WTC11 (cell line): ENCODE measurements around the gene CSTPP1. TPM values are rescaled to one million over a fixed set of nuclear protein-coding genes. Genes with fewer than 3 reads are reported as not detected.

Source experiments
- ATAC-seq: fragments of 200-7000 bp; cut with Tn5 transposase; 2 replicates; pipeline ENCODE4 v1.10.0; 2021; ENCODE audit warnings: mild to moderate bottlenecking, moderate library complexity
- CTCF ChIA-PET: fragments of 300-600 bp; sonication (Branson Sonifier 250); formaldehyde crosslinking; loops from one replicate; lab custom pipeline; 2021; ENCODE audit warnings: antibody characterized with exemption; lab: Charles Lee
- POLR2A ChIA-PET: fragments of 350-600 bp; sonication (Branson Sonifier 250); formaldehyde crosslinking; loops from one replicate; lab custom pipeline; 2021; ENCODE audit warnings: antibody characterized with exemption; lab: Charles Lee
- DNase-seq: peaks from one replicate; pipeline ENCODE4 v3.0.0; 2021; ENCODE audit warnings: low spot score
- H3K27ac Mint-ChIP-seq: 2 replicates; pipeline ENCODE4 v1.8.0; 2021; ENCODE audit warnings: mixed read lengths
- H3K27me3 Mint-ChIP-seq: 2 replicates; pipeline ENCODE4 v1.8.0; 2021; ENCODE audit warnings: low read depth, mild to moderate bottlenecking, moderate library complexity, mixed read lengths
- H3K36me3 Mint-ChIP-seq: 2 replicates; pipeline ENCODE4 v1.8.0; 2021; ENCODE audit warnings: mixed read lengths
- H3K4me1 Mint-ChIP-seq: 2 replicates; pipeline ENCODE4 v1.8.0; 2022; ENCODE audit warnings: mixed read lengths
- H3K4me3 Mint-ChIP-seq: 2 replicates; pipeline ENCODE4 v1.8.0; 2021; ENCODE audit warnings: mild to moderate bottlenecking, moderate library complexity, mixed read lengths
- H3K9me3 Mint-ChIP-seq: 2 replicates; pipeline ENCODE4 v1.8.0; 2021; ENCODE audit warnings: mixed read lengths
- AFF4 ChIP-seq: sonication (generic); formaldehyde crosslinking; IDR thresholded peaks from 2 replicates; pipeline ENCODE4 v1.8.1; 2023; ENCODE audit warnings: mild to moderate bottlenecking, missing genetic modification reagents, borderline replicate concordance
- ATF1 ChIP-seq: sonication (generic); formaldehyde crosslinking; IDR thresholded peaks from 2 replicates; pipeline ENCODE4 v1.8.1; 2023; ENCODE audit warnings: mild to moderate bottlenecking, moderate library complexity, missing genetic modification reagents
- E2F5 ChIP-seq: sonication (generic); formaldehyde crosslinking; IDR thresholded peaks from 2 replicates; pipeline ENCODE4 v1.8.1; 2022; ENCODE audit warnings: mild to moderate bottlenecking, moderate library complexity, missing genetic modification reagents
- GTF2I ChIP-seq: fragments of 250-450 bp; sonication (Bioruptor Pico); conservative IDR thresholded peaks from 2 replicates; pipeline ENCODE4 v1.4.0; 2021; ENCODE audit warnings: mild to moderate bottlenecking
- HMGA2 ChIP-seq: fragments of 250-450 bp; sonication (Bioruptor Pico); IDR thresholded peaks from 2 replicates; pipeline ENCODE4 v1.4.0; 2021; ENCODE audit warnings: mild to moderate bottlenecking, moderate library complexity
- JUN ChIP-seq: sonication (generic); formaldehyde crosslinking; IDR thresholded peaks from 2 replicates; pipeline ENCODE4 v1.8.0; 2023; ENCODE audit warnings: mild to moderate bottlenecking, missing genetic modification reagents
- NFATC4 ChIP-seq: fragments of 250-450 bp; sonication (Bioruptor Pico); IDR thresholded peaks from 2 replicates; pipeline ENCODE4 v1.9.0; 2021; ENCODE audit warnings: mild to moderate bottlenecking
- OVOL2 ChIP-seq: fragments of 250-450 bp; sonication (Bioruptor Pico); IDR thresholded peaks from 2 replicates; pipeline ENCODE4 v1.9.0; 2021; ENCODE audit warnings: mild to moderate bottlenecking, borderline replicate concordance
- SP1 ChIP-seq: sonication (generic); formaldehyde crosslinking; conservative IDR thresholded peaks from 2 replicates; pipeline ENCODE4 v1.8.1; 2022; ENCODE audit warnings: missing genetic modification reagents
- TCF7 ChIP-seq: sonication (generic); formaldehyde crosslinking; IDR thresholded peaks from 2 replicates; pipeline ENCODE4 v1.8.0; 2022; ENCODE audit warnings: mild to moderate bottlenecking, low read depth, missing genetic modification reagents, moderate library complexity
- TP53 ChIP-seq: sonication (generic); formaldehyde crosslinking; IDR thresholded peaks from 2 replicates; pipeline ENCODE4 v1.8.1; 2023; ENCODE audit warnings: mild to moderate bottlenecking, missing genetic modification reagents
- ZNF138 ChIP-seq: sonication (generic); formaldehyde crosslinking; conservative IDR thresholded peaks from 2 replicates; pipeline ENCODE4 v1.8.1; 2022; ENCODE audit warnings: mild to moderate bottlenecking, moderate library complexity, missing genetic modification reagents
- ZNF219 ChIP-seq: sonication (generic); formaldehyde crosslinking; IDR thresholded peaks from 2 replicates; pipeline ENCODE4 v1.8.0; 2023; ENCODE audit warnings: missing genetic modification reagents, mild to moderate bottlenecking, borderline replicate concordance
- ZNF232 ChIP-seq: sonication (generic); formaldehyde crosslinking; IDR thresholded peaks from 2 replicates; pipeline ENCODE4 v1.8.0; 2022; ENCODE audit warnings: mild to moderate bottlenecking, missing genetic modification reagents
- ZNF263 ChIP-seq: sonication (generic); formaldehyde crosslinking; IDR thresholded peaks from 2 replicates; pipeline ENCODE4 v1.8.1; 2022; ENCODE audit warnings: low read depth, mild to moderate bottlenecking, moderate library complexity, missing genetic modification reagents
- ZNF317 ChIP-seq: sonication (generic); formaldehyde crosslinking; IDR thresholded peaks from 2 replicates; pipeline ENCODE4 v1.8.1; 2023; ENCODE audit warnings: low read depth, mild to moderate bottlenecking, moderate library complexity, missing genetic modification reagents, borderline replicate concordance
- ZNF416 ChIP-seq: fragments of 250-450 bp; sonication (Bioruptor Pico); IDR thresholded peaks from 2 replicates; pipeline ENCODE4 v1.9.0; 2021; ENCODE audit warnings: mild to moderate bottlenecking, inconsistent platforms
- total RNA-seq: library from RNA; stranded (reverse); gene quantifications from 3 replicates; pipeline ENCODE4 v1.2.3, GENCODE V29; 2021
- TF ChIP-seq, protein P1 (sequence below): sonication (generic); formaldehyde crosslinking; conservative IDR thresholded peaks from 2 replicates; pipeline ENCODE4 v1.8.1; 2022; ENCODE audit warnings: mild to moderate bottlenecking, missing genetic modification reagents
- TF ChIP-seq, protein P2 (sequence below): sonication (generic); formaldehyde crosslinking; IDR thresholded peaks from 2 replicates; pipeline ENCODE4 v1.8.1; 2023; ENCODE audit warnings: mild to moderate bottlenecking, moderate library complexity, missing genetic modification reagents

The CSTPP1 gene
- total RNA-seq, 1 experiment from 2014 or later = 23.6 TPM

- TF ChIP-seq AFF4 (CRISPR knock-in tag) = 0 out of 2 replicates have a peak, but pooled peaks have one; percentile 31
- TF ChIP-seq GTF2I (CRISPR knock-in tag) = peak; percentile 91
- TF ChIP-seq, all 79 proteins: peak for 9
Measured at GRCh38 chr11:47186700-47187695, 250.4 kb downstream of the CSTPP1 start (continued).

- Mint-ChIP-seq H3K9me3 (no peaks in the 10 kb centered on the region), H3K4me1 (peaks cover 19% of the 10 kb centered on the region), H3K4me3 (peak overlapping the region; percentile 81), H3K27ac (peak overlapping the region; percentile 33; the same call in 1 of the 2 replicates), H3K36me3 (peaks cover 3% of the 10 kb centered on the region; the same call in 1 of the 2 replicates), H3K27me3 (peaks cover 9% of the 10 kb centered on the region)
- ATAC-seq (no peak), DNase-seq (no peak)
- POLR2A ChIA-PET = interaction anchor here (0.6 to 5.1 kb wide), 7 partner anchors 10 to 275 kb away, joined by 4 to 114 read pairs (median 5); partner anchors contain the start of gene DDB2
- TF ChIP-seq ZNF263 (CRISPR knock-in tag) (no peak), ZNF138 (CRISPR knock-in tag) (no peak), HMGA2 (CRISPR knock-in tag) (no peak), NFATC4 (CRISPR knock-in tag) (no peak), ZNF232 (no peak), TP53 (CRISPR knock-in tag) (no peak), ATF1 (no peak), ZNF416 (CRISPR knock-in tag) (no peak), ZNF219 (no peak), JUN (no peak), ZNF317 (CRISPR knock-in tag) (no peak)
- TF ChIP-seq, protein P1, sequence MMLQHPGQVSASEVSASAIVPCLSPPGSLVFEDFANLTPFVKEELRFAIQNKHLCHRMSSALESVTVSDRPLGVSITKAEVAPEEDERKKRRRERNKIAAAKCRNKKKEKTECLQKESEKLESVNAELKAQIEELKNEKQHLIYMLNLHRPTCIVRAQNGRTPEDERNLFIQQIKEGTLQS (CRISPR knock-in tag) = no peak
- TF ChIP-seq, protein P2, sequence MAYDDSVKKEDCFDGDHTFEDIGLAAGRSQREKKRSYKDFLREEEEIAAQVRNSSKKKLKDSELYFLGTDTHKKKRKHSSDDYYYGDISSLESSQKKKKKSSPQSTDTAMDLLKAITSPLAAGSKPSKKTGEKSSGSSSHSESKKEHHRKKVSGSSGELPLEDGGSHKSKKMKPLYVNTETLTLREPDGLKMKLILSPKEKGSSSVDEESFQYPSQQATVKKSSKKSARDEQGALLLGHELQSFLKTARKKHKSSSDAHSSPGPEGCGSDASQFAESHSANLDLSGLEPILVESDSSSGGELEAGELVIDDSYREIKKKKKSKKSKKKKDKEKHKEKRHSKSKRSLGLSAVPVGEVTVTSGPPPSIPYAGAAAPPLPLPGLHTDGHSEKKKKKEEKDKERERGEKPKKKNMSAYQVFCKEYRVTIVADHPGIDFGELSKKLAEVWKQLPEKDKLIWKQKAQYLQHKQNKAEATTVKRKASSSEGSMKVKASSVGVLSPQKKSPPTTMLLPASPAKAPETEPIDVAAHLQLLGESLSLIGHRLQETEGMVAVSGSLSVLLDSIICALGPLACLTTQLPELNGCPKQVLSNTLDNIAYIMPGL (CRISPR knock-in tag) = no peak
- CTCF ChIA-PET = interaction anchor here (0.9 to 4.9 kb wide), 12 partner anchors 8 to 220 kb away, joined by 3 to 101 read pairs (median 8); partner anchors contain the start of genes ACP2, DDB2 and NR1H3
Measured at GRCh38 chr11:47187723-47188122, 251.2 kb downstream of the CSTPP1 start.

- ATAC-seq = no peak
- no peak for TF ChIP-seq OVOL2
- no peak for TF ChIP-seq TCF7 (CRISPR knock-in tag)
- no peak for TF ChIP-seq SP1
- TF ChIP-seq E2F5 (CRISPR knock-in tag) = no peak
- H3K4me3 Mint-ChIP-seq = peak overlapping the region; percentile 81
- H3K4me1 Mint-ChIP-seq = peaks cover 21% of the 10 kb centered on the region
- H3K9me3 Mint-ChIP-seq = no peaks in the 10 kb centered on the region
- no peak for DNase-seq
- POLR2A ChIA-PET = interaction anchor here (0.6 to 5.1 kb wide), 4 partner anchors 10 to 183 kb away, joined by 4 to 114 read pairs (median 6); partner anchors contain the start of gene DDB2
- CTCF ChIA-PET = interaction anchor here (0.9 to 4.9 kb wide), 9 partner anchors 9 to 167 kb away, joined by 4 to 101 read pairs (median 9); partner anchors contain the start of genes ACP2, DDB2 and NR1H3
- H3K27ac Mint-ChIP-seq = no peak overlapping the region
- H3K27me3 Mint-ChIP-seq = peaks cover 9% of the 10 kb centered on the region
- H3K36me3 Mint-ChIP-seq = peaks cover 3% of the 10 kb centered on the region; the same call in 1 of the 2 replicates
Measured at GRCh38 chr11:47188259-47188658, 251.7 kb downstream of the CSTPP1 start.
